Measurements from ENCODE around the gene STK11IP.

STK11IP gene

GRCh38 chr2:219578811-219579613 lies 18.6 kb upstream of the STK11IP start:
- DNase-seq (ENCODE audit: low spot score), result no peak

GRCh38 chr2:219581346-219581745 lies 16.3 kb upstream of the STK11IP start:
- DNase-seq (ENCODE audit: low spot score), result no peak

- no peak for DNase-seq (ENCODE audit: low spot score)
These were observed 6.6 kb upstream of the STK11IP start for GRCh38 chr2:219591091-219591490.

GRCh38 chr2:219592736-219593135 lies 4.9 kb upstream of the STK11IP start:
- DNase-seq (ENCODE audit: low spot score), result no peak

GRCh38 chr2:219593154-219593553 lies 4.5 kb upstream of the STK11IP start:
- no peak for DNase-seq (ENCODE audit: low spot score)

- DNase-seq (ENCODE audit: low spot score), result no peak
These were observed 2.4 kb upstream of the STK11IP start for GRCh38 chr2:219595256-219595655.

- peak; percentile 29 for DNase-seq (ENCODE audit: low spot score)
These were observed 604 bp upstream of the STK11IP start for GRCh38 chr2:219596954-219597551.

- DNase-seq (ENCODE audit: low spot score), result no peak
These were observed 836 bp downstream of the STK11IP start for GRCh38 chr2:219598308-219599078.

GRCh38 chr2:219603771-219604170 lies 6.1 kb downstream of the STK11IP start:
- peak; percentile 43 for DNase-seq (ENCODE audit: low spot score)

- DNase-seq (ENCODE audit: low spot score), result no peak
These were observed 7.9 kb downstream of the STK11IP start for GRCh38 chr2:219605607-219605954.

- no peak for DNase-seq (ENCODE audit: low spot score)
These were observed 10.3 kb downstream of the STK11IP start for GRCh38 chr2:219607931-219608330.

- no peak for DNase-seq (ENCODE audit: low spot score)
These were observed 10.8 kb downstream of the STK11IP start for GRCh38 chr2:219608399-219608964.

GRCh38 chr2:219609149-219609750 lies 11.6 kb downstream of the STK11IP start:
- DNase-seq (ENCODE audit: low spot score), result no peak

- no peak for DNase-seq (ENCODE audit: low spot score)
These were observed 13.6 kb downstream of the STK11IP start for GRCh38 chr2:219611306-219611705.

- DNase-seq (ENCODE audit: low spot score), result no peak
These were observed 14.4 kb downstream of the STK11IP start for GRCh38 chr2:219611866-219612576.

GRCh38 chr2:219612577-219613286 lies 15.1 kb downstream of the STK11IP start:
- DNase-seq (ENCODE audit: low spot score), result no peak

- no peak for DNase-seq (ENCODE audit: low spot score)
These were observed 15.9 kb downstream of the STK11IP start for GRCh38 chr2:219613461-219614070.

GRCh38 chr2:219614076-219614860 lies 16.6 kb downstream of the STK11IP start:
- DNase-seq (ENCODE audit: low spot score), result no peak

GRCh38 chr2:219615036-219615435 lies 17.4 kb downstream of the STK11IP start:
- DNase-seq (ENCODE audit: low spot score), result no peak

GRCh38 chr2:219615894-219616293 lies 18.2 kb downstream of the STK11IP start:
- DNase-seq (ENCODE audit: low spot score), result no peak
